Neural cell (in vitro differentiated cells): ENCODE data around the gene TOP1. TPM values are rescaled to one million over a fixed set of nuclear protein-coding genes. Genes with fewer than 3 reads are reported as not detected.

Source experiments
- H2AFZ ChIP-seq: fragments of 200-600, 300-800 bp; sonication (generic), shearing (Covaris generic); 2 replicates; pipeline ENCODE4 v1.6.0; 2014; ENCODE audit warnings: low read depth, mild to moderate bottlenecking, antibody characterized with exemption, low read length, moderate library complexity
- H3F3A ChIP-seq: fragments of 200-600 bp; shearing (Covaris generic); 2 replicates; pipeline ENCODE4 v1.6.1; 2016; ENCODE audit warnings: mild to moderate bottlenecking, moderate library complexity, mixed read lengths, antibody characterized with exemption, low read length; ENCODE audit not compliant: insufficient read depth, poor library complexity, severe bottlenecking
- H3K27ac ChIP-seq: fragments of 200-600, 300-800 bp; sonication (generic), shearing (Covaris generic); 2 replicates; pipeline ENCODE4 v1.5.1; 2014; ENCODE audit warnings: mild to moderate bottlenecking, low read length, moderate library complexity
- H3K27me3 ChIP-seq: fragments of 300-800, 200-600 bp; sonication (generic), shearing (Covaris generic); 2 replicates; pipeline ENCODE4 v1.6.0; 2014; ENCODE audit warnings: mild to moderate bottlenecking, low read depth, low read length, moderate library complexity; ENCODE audit not compliant: insufficient read depth
- H3K36me3 ChIP-seq: fragments of 300-800, 200-600 bp; sonication (generic), shearing (Covaris generic); 2 replicates; pipeline ENCODE4 v1.5.1; 2014; ENCODE audit warnings: mild to moderate bottlenecking, antibody characterized with exemption, low read length, moderate library complexity; ENCODE audit not compliant: insufficient read depth
- H3K4me2 ChIP-seq: fragments of 300-800, 200-600 bp; sonication (generic), shearing (Covaris generic); 2 replicates; pipeline ENCODE4 v1.6.0; 2014; ENCODE audit warnings: mild to moderate bottlenecking, low read length
- H3K4me3 ChIP-seq: fragments of 300-800, 200-600 bp; sonication (generic), shearing (Covaris generic); 2 replicates; pipeline ENCODE4 v1.5.1; 2014; ENCODE audit warnings: mild to moderate bottlenecking, low read length, moderate library complexity
- H3K79me2 ChIP-seq: fragments of 200-600 bp; shearing (Covaris generic); replicated peaks from 2 replicates; pipeline ENCODE4 v1.6.0; 2014; ENCODE audit warnings: mild to moderate bottlenecking, low read length, moderate library complexity; ENCODE audit not compliant: insufficient read depth
- H3K9ac ChIP-seq: fragments of 300-800, 200-600 bp; sonication (generic), shearing (Covaris generic); 2 replicates; pipeline ENCODE4 v1.6.1; 2016; ENCODE audit warnings: mild to moderate bottlenecking, low read length, mixed read lengths
- H3K9me2 ChIP-seq: fragments of 200-600 bp; shearing (Covaris generic); 2 replicates; pipeline ENCODE4 v1.6.1; 2016; ENCODE audit warnings: mild to moderate bottlenecking, low read length, mixed read lengths; ENCODE audit not compliant: insufficient read depth
- H3K9me3 ChIP-seq: fragments of 200-600, 300-800 bp; sonication (generic), shearing (Covaris generic); 2 replicates; pipeline ENCODE4 v1.6.1; 2016; ENCODE audit warnings: mild to moderate bottlenecking, mixed run types, low read length, moderate library complexity, mixed read lengths
- H4K20me1 ChIP-seq: fragments of 200-600 bp; shearing (Covaris generic); 2 replicates; pipeline ENCODE4 v1.6.1; 2016; ENCODE audit warnings: mild to moderate bottlenecking, mixed run types; ENCODE audit not compliant: insufficient read depth
- EP300 ChIP-seq: fragments of 450-650 bp; conservative IDR thresholded peaks from 2 replicates; pipeline ENCODE4 v1.6.1; 2014; ENCODE audit warnings: antibody characterized with exemption, mild to moderate bottlenecking, moderate library complexity; ENCODE audit not compliant: poor library complexity, severe bottlenecking
- EZH2 ChIP-seq: fragments of 200-600, 300-800 bp; shearing (Covaris generic), sonication (generic); IDR thresholded peaks from 2 replicates; pipeline ENCODE4 v1.6.1; 2014; ENCODE audit warnings: antibody characterized with exemption, low read length, borderline replicate concordance, mild to moderate bottlenecking; ENCODE audit not compliant: insufficient read depth, poor library complexity, severe bottlenecking
- MXI1 ChIP-seq: fragments of 450-650 bp; conservative IDR thresholded peaks from 2 replicates; pipeline ENCODE4 v1.6.1; 2014; ENCODE audit warnings: antibody characterized with exemption, mild to moderate bottlenecking; ENCODE audit not compliant: poor library complexity, severe bottlenecking
- TAF1 ChIP-seq: IDR thresholded peaks from 2 replicates; pipeline ENCODE4 v1.6.1; 2012; ENCODE audit warnings: low read depth
- polyA plus RNA-seq: library from polyadenylated mRNA; depleted of rRNA; stranded (reverse); fragments of >200 nt; gene quantifications from 2 replicates; pipeline ENCODE4 v1.2.3, GENCODE V29; 2014
- TF ChIP-seq, protein P1 (sequence below): IDR thresholded peaks from 2 replicates; pipeline ENCODE4 v1.6.1; 2012; ENCODE audit warnings: borderline replicate concordance
- TF ChIP-seq, protein P2 (sequence below): fragments of 450-650 bp; IDR thresholded peaks from 2 replicates; pipeline ENCODE4 v1.5.1; 2014; ENCODE audit warnings: antibody characterized with exemption, mild to moderate bottlenecking, moderate library complexity; ENCODE audit not compliant: poor library complexity, severe bottlenecking

The TOP1 gene
- polyA plus RNA-seq, 1 donor from 2014 or later: 33.2 TPM

DNA sequence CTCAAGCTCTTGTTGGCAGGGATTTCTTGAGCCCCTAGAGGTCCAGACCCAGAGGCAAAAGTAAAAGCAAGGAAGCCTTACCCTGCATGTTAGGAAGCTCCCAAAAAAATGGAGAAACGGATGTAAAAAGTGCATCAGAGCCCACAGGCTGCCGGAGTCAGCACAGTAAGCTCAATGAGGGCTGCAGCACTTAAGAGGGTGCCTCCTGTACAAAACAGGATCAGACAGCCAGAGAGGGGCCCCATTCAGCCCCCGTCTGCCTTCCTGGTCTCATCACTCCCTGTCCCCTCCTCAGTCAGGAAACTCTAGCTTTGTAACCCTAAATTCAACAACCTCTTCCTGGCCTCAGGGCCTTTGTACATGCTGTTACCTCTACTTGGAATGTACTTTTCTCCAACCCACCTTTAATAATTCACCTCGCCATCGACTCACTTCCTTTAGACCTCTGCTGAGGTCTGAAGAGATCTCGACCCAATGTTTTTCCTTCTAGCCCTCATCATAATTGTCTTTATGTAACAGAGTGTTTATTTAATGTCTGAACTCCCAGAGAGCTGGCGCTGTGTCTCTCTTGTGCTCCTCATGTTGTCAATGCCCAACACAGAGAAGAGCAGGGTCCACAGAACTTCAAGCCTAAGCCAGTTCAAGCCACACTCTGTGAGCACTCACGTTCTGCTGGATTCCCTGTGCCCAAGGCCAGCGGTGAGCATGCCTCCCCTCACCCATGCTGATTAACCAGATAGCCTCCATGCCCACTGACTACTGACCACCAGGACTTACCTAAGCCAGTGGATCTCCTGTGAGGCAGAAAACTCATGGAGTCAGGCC is 106.0 kb downstream of the TOP1 start:
- Histone ChIP-seq H3K79me2 (peaks cover 21% of the 10 kb centered on the region), H3F3A (no peaks in the 10 kb centered on the region), H3K9me2 (no peaks in the 10 kb centered on the region), H3K9me3 (no peaks in the 10 kb centered on the region), H3K4me2 (no peak overlapping the region), H3K9ac (no peak overlapping the region), H3K4me3 (no peak overlapping the region), H3K36me3 (no peaks in the 10 kb centered on the region), H3K27me3 (no peaks in the 10 kb centered on the region), H2AFZ (no peak overlapping the region), H4K20me1 (no peaks in the 10 kb centered on the region), H3K27ac (no peak overlapping the region)
- TF ChIP-seq EP300 (no peak), TAF1 (no peak)

DNA sequence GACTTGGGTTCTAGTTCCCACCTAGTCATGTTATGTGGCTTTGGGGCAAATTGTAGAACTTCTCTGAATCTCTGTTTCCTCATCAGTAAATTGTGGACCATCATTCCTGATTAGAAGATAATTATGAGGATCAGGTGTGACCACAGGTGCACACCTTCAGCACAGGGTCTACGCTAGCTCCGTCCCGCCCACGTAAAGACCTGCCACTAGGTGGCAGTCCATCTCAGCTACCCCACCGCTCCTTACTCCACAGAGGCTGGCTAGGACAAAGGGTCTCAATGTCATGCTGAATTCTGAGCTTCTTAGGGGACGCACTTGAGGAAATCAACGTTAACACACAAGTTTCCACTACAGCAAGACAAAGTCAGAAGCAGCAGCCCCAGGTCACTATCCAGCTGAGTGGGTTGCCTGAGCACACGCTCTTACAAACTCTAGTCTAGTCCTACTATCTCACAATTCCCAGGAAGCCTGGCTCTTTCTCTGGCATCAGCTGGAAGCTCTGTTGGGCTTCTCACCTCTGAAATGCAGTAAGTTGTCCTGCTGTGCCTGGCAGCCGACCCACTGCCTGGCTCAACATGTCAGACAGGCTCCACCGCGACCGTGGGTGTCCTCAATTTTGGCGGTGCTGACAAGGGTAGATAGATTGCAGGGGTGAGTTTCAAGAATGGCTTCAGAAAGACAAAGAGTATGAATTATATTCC is 106.7 kb downstream of the TOP1 start:
- H3F3A ChIP-seq: no peaks in the 10 kb centered on the region
- no peaks in the 10 kb centered on the region for H3K36me3 ChIP-seq
- H3K27me3 ChIP-seq: no peaks in the 10 kb centered on the region
- peaks cover 29% of the 10 kb centered on the region for H3K79me2 ChIP-seq
- TF ChIP-seq MXI1: no peak
- TF ChIP-seq, protein P1, sequence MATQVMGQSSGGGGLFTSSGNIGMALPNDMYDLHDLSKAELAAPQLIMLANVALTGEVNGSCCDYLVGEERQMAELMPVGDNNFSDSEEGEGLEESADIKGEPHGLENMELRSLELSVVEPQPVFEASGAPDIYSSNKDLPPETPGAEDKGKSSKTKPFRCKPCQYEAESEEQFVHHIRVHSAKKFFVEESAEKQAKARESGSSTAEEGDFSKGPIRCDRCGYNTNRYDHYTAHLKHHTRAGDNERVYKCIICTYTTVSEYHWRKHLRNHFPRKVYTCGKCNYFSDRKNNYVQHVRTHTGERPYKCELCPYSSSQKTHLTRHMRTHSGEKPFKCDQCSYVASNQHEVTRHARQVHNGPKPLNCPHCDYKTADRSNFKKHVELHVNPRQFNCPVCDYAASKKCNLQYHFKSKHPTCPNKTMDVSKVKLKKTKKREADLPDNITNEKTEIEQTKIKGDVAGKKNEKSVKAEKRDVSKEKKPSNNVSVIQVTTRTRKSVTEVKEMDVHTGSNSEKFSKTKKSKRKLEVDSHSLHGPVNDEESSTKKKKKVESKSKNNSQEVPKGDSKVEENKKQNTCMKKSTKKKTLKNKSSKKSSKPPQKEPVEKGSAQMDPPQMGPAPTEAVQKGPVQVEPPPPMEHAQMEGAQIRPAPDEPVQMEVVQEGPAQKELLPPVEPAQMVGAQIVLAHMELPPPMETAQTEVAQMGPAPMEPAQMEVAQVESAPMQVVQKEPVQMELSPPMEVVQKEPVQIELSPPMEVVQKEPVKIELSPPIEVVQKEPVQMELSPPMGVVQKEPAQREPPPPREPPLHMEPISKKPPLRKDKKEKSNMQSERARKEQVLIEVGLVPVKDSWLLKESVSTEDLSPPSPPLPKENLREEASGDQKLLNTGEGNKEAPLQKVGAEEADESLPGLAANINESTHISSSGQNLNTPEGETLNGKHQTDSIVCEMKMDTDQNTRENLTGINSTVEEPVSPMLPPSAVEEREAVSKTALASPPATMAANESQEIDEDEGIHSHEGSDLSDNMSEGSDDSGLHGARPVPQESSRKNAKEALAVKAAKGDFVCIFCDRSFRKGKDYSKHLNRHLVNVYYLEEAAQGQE: no peak
- no peak for TF ChIP-seq EZH2
- TF ChIP-seq, protein P2, sequence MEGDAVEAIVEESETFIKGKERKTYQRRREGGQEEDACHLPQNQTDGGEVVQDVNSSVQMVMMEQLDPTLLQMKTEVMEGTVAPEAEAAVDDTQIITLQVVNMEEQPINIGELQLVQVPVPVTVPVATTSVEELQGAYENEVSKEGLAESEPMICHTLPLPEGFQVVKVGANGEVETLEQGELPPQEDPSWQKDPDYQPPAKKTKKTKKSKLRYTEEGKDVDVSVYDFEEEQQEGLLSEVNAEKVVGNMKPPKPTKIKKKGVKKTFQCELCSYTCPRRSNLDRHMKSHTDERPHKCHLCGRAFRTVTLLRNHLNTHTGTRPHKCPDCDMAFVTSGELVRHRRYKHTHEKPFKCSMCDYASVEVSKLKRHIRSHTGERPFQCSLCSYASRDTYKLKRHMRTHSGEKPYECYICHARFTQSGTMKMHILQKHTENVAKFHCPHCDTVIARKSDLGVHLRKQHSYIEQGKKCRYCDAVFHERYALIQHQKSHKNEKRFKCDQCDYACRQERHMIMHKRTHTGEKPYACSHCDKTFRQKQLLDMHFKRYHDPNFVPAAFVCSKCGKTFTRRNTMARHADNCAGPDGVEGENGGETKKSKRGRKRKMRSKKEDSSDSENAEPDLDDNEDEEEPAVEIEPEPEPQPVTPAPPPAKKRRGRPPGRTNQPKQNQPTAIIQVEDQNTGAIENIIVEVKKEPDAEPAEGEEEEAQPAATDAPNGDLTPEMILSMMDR: peak; percentile 38
- H4K20me1 ChIP-seq: peaks cover 8% of the 10 kb centered on the region
- no peak overlapping the region for H2AFZ ChIP-seq
- H3K9ac ChIP-seq: no peak overlapping the region
- H3K4me2 ChIP-seq: no peak overlapping the region
- no peaks in the 10 kb centered on the region for H3K9me3 ChIP-seq
- no peaks in the 10 kb centered on the region for H3K9me2 ChIP-seq
- H3K4me3 ChIP-seq: no peak overlapping the region
- H3K27ac ChIP-seq: no peak overlapping the region
